ENCODE measurements around the gene FAM107B.

- TF ChIP-seq SIX5 (IDR thresholded peaks at IDR 0.05; ENCODE audit: low read depth, low read length) (no peak), POLR2A (IDR thresholded peaks at IDR 0.05; ENCODE audit: control extremely low read depth in 1 of 2, low read depth in 2 of 2, low read length in 2 of 2) (no peak), ZNF274 (IDR thresholded peaks at IDR 0.05; ENCODE audit: borderline replicate concordance, extremely low read depth, low read length) (no peak), PHF8 (conservative IDR thresholded peaks at IDR 0.05; ENCODE audit: low read depth, low read length) (no peak), KDM1A (IDR thresholded peaks at IDR 0.05; ENCODE audit: borderline replicate concordance, low read length) (no peak), TEAD4 (IDR thresholded peaks at IDR 0.05; ENCODE audit: low read depth, low read length) (no peak), HDAC6 (IDR thresholded peaks at IDR 0.05; ENCODE audit: low read depth, low read length) (no peak), RXRA (IDR thresholded peaks at IDR 0.05; ENCODE audit: insufficient read depth, low read depth, low read length) (no peak), POLR2AphosphoS5 (IDR thresholded peaks at IDR 0.05; ENCODE audit: low read depth, low read length) (no peak), TAF1 (IDR thresholded peaks at IDR 0.05; ENCODE audit: low read depth, low read length) (no peak)
- TF ChIP-seq, protein P1, sequence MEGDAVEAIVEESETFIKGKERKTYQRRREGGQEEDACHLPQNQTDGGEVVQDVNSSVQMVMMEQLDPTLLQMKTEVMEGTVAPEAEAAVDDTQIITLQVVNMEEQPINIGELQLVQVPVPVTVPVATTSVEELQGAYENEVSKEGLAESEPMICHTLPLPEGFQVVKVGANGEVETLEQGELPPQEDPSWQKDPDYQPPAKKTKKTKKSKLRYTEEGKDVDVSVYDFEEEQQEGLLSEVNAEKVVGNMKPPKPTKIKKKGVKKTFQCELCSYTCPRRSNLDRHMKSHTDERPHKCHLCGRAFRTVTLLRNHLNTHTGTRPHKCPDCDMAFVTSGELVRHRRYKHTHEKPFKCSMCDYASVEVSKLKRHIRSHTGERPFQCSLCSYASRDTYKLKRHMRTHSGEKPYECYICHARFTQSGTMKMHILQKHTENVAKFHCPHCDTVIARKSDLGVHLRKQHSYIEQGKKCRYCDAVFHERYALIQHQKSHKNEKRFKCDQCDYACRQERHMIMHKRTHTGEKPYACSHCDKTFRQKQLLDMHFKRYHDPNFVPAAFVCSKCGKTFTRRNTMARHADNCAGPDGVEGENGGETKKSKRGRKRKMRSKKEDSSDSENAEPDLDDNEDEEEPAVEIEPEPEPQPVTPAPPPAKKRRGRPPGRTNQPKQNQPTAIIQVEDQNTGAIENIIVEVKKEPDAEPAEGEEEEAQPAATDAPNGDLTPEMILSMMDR (IDR thresholded peaks at IDR 0.05; ENCODE audit: control extremely low read depth in 1 of 3, insufficient read depth in 1 of 3, low read depth in 1 of 3, low read length in 3 of 3): no peak
- TF ChIP-seq, protein P2, sequence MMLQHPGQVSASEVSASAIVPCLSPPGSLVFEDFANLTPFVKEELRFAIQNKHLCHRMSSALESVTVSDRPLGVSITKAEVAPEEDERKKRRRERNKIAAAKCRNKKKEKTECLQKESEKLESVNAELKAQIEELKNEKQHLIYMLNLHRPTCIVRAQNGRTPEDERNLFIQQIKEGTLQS (IDR thresholded peaks at IDR 0.05; ENCODE audit: insufficient read depth, low read depth, low read length): no peak
Measured at GRCh38 chr10:14540611-14541010, 234.1 kb downstream of the FAM107B start.

All from H1 (cell line).